ENCODE results near the gene ANXA2.

DNA sequence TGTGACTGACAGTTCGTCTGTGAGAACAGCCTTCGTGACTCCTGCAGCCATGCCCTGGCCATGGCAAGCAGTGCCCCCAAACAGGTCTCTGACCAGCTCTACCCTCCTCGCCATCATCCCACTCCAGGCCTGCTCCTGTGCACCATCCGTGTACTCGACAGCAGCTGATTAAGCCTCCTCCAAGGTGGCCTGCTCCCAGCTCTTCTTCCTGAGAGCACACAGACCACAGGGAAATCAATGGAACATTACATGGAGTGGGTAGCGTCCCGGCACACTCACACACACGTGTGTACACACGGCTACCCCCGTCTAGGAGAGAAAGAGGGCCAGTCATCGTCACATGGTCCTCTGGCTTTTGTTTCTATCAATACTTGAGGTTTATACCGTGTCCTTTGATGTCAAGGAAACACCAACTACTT lies 21.1 kb downstream of the ANXA2 start:
- TF ChIP-seq, protein P1, sequence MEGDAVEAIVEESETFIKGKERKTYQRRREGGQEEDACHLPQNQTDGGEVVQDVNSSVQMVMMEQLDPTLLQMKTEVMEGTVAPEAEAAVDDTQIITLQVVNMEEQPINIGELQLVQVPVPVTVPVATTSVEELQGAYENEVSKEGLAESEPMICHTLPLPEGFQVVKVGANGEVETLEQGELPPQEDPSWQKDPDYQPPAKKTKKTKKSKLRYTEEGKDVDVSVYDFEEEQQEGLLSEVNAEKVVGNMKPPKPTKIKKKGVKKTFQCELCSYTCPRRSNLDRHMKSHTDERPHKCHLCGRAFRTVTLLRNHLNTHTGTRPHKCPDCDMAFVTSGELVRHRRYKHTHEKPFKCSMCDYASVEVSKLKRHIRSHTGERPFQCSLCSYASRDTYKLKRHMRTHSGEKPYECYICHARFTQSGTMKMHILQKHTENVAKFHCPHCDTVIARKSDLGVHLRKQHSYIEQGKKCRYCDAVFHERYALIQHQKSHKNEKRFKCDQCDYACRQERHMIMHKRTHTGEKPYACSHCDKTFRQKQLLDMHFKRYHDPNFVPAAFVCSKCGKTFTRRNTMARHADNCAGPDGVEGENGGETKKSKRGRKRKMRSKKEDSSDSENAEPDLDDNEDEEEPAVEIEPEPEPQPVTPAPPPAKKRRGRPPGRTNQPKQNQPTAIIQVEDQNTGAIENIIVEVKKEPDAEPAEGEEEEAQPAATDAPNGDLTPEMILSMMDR (conservative IDR thresholded peaks at IDR 0.05; ENCODE audit: low read depth, low read length): no peak
- TF ChIP-seq EZH2 (IDR thresholded peaks at IDR 0.05; ENCODE audit: borderline replicate concordance, low read depth, low read length, poor library complexity, severe bottlenecking): no peak

All from A673 (cell line).